Astrocyte of the cerebellum (primary cell): ENCODE measurements around the gene HIVEP1.

Experiments
- DNase-seq: peaks from one replicate; pipeline ENCODE4 v3.0.0-alpha.2; 2011; ENCODE audit warnings: low read depth
- H3K4me3 ChIP-seq: 2 replicates; pipeline ENCODE4 v1.5.1; 2011; ENCODE audit warnings: mild to moderate bottlenecking, low read depth, low read length, moderate library complexity
- in situ Hi-C: cut with HindIII; loops from 2 replicates; pipeline ENCODE4 v1.10.0; 2017; ENCODE audit warnings: low sequenced_read_pairs
- TF ChIP-seq, protein P1 (sequence below): IDR thresholded peaks from 2 replicates; pipeline ENCODE4 v1.5.1; 2012; ENCODE audit warnings: low read length, low read depth, moderate library complexity, mild to moderate bottlenecking; ENCODE audit errors: missing control alignments

HIVEP1 gene

GRCh38 chr6:12082368-12082767 lies 70.3 kb downstream of the HIVEP1 start:
- TF ChIP-seq, protein P1, sequence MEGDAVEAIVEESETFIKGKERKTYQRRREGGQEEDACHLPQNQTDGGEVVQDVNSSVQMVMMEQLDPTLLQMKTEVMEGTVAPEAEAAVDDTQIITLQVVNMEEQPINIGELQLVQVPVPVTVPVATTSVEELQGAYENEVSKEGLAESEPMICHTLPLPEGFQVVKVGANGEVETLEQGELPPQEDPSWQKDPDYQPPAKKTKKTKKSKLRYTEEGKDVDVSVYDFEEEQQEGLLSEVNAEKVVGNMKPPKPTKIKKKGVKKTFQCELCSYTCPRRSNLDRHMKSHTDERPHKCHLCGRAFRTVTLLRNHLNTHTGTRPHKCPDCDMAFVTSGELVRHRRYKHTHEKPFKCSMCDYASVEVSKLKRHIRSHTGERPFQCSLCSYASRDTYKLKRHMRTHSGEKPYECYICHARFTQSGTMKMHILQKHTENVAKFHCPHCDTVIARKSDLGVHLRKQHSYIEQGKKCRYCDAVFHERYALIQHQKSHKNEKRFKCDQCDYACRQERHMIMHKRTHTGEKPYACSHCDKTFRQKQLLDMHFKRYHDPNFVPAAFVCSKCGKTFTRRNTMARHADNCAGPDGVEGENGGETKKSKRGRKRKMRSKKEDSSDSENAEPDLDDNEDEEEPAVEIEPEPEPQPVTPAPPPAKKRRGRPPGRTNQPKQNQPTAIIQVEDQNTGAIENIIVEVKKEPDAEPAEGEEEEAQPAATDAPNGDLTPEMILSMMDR, result no peak
- in situ Hi-C loops, result no loop called here
- no peak overlapping the region for H3K4me3 ChIP-seq
- DNase-seq, result no peak

- in situ Hi-C loops, result no loop called here
Observed at GRCh38 chr6:12083302-12083701, 71.2 kb downstream of the HIVEP1 start.

DNA sequence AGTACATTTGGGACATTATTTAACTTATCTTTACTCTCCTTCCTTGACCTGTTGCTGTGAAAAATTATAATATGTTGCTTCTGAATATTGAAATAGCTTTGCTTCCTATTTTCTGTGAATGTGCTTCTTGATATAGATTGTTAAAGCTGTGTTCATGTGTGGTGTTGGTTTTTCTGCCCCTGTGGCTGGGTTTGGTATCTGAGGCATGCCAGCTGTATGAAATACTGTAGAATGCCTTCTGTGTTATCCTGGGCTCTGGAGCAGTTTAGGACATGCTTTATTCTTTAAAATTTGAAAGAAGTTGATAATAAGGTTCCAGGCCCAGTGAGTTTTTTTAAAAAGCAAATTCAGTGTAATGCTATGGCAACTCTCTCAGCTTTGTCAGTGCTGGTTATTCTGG lies 71.7 kb downstream of the HIVEP1 start:
- DNase-seq, result no peak
- TF ChIP-seq, protein P1, result no peak
- no peak overlapping the region for H3K4me3 ChIP-seq
- in situ Hi-C loops, result no loop called here

More at GRCh38 chr6:12083302-12083701, 71.2 kb downstream of the HIVEP1 start:
- no peak overlapping the region for H3K4me3 ChIP-seq
- TF ChIP-seq, protein P1, result no peak
- no peak for DNase-seq

DNA sequence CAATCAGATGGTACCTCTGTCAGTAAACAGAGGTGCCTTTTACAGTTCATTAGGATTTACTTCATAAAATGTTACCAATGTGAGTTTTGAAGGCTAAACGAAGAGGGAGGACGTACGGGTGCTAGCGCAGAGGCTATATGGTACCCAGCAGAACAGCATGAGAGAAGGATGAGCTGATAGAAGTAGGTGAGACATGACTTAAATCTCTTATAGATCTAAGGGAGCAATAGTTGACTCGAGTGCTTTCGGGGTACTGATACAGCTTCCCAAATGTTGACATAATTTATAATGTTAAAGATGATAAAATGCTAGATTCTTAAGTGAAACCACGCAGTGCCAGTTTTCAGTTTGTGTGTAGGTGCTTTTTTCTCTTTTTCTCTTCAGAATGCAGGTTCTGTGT lies 72.6 kb downstream of the HIVEP1 start:
- H3K4me3 ChIP-seq, result no peak overlapping the region

GRCh38 chr6:12088531-12088930 lies 76.4 kb downstream of the HIVEP1 start:
- TF ChIP-seq, protein P1, result no peak
- no peak overlapping the region for H3K4me3 ChIP-seq
- no peak for DNase-seq
- in situ Hi-C loops, result no loop called here

More for the DNA sequence above, 72.6 kb downstream of the HIVEP1 start:
- no peak for DNase-seq
- TF ChIP-seq, protein P1, result no peak
- in situ Hi-C loops, result no loop called here

DNA sequence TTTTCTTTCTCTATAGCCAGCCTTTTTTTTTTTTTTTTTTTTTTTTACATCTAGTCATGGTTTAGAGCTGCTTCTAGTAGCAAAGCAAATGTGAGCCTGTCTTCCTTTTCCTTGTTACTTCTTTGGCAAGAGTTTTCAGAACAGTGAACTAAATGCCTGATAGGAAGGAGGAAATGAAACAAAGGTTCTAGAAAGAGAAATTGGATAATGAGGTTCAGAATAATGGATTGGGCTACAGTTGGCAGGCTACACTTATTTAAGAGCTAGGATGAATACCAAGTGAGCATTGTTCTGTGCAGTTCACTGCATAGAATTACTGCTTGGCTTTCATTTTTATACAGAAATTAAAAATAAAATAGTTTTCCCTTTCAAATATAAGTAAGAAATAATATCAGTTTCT lies 78.6 kb downstream of the HIVEP1 start:
- TF ChIP-seq, protein P1, result no peak
- DNase-seq, result no peak
- no peak overlapping the region for H3K4me3 ChIP-seq
- in situ Hi-C loops, result no loop called here

DNA sequence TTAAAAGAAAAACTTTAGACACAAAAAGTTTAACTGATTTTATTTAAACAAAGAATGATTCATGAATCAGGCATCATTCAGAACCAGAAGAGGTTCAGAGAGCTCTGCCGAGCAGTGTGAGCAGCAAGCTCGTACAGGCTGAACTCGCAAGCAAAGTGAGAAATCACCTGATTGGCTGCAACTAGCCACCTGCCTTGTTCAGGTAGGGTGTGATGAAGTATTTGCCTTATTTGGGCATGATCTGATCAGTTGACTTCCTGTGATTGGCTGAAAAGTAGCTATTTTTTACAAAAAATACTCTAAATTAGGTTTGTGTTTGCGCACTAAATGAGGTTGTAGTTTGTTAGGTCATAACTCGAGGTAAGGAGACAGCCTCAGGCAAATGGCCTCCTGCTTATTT lies 80.7 kb downstream of the HIVEP1 start:
- DNase-seq, result no peak
- in situ Hi-C loops, result no loop called here
- TF ChIP-seq, protein P1, result no peak
- no peak overlapping the region for H3K4me3 ChIP-seq
